AG04449 (cell line): ENCODE measurements around the gene DYRK1A.

Experiments
- CTCF ChIA-PET: fragments of 350-600 bp; formaldehyde crosslinking; extraction: SDS; loops from one replicate; lab custom pipeline; 2021; ENCODE audit warnings: antibody characterized with exemption; lab: Yijun Ruan, JAX
- POLR2A ChIA-PET: fragments of 400-600, 350-600 bp; formaldehyde crosslinking; extraction: SDS; loops from one replicate; lab custom pipeline; 2020; ENCODE audit warnings: antibody characterized with exemption, inconsistent platforms; lab: Yijun Ruan, JAX
- DNase-seq: peaks from one replicate; pipeline ENCODE4 v3.0.0-alpha.2; 2010; ENCODE audit warnings: low read depth, low spot score
- H3K4me3 ChIP-seq: 2 replicates; pipeline ENCODE4 v1.5.1; 2011; ENCODE audit warnings: low read depth, mild to moderate bottlenecking, control low read depth, low read length
- CTCF ChIP-seq: IDR thresholded peaks from one replicate; pipeline ENCODE4 v1.5.1; 2011; ENCODE audit warnings: mild to moderate bottlenecking, moderate library complexity, low read length, control low read depth, inconsistent platforms; ENCODE audit not compliant: insufficient read depth; ENCODE audit errors: missing control alignments

The DYRK1A gene

DNA sequence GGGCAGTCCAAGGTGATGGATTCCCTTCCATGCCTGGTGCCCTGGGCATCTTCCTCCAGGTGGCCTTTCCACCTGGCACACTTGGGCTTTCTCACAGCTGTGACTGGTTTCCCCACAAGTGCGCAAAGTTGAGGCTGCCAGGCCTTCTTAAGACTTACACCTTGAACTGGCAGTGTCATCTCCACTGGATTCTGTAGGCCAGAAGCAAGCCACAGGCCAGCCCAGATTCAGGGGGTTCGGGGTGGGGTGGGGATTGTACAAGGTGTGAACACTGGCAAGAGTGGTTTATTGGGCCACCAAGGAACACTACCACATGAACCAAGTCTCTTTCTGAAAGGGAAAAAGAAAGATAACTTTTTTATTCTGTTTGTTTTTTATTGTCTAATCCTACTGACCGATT is 27.2 kb downstream of the DYRK1A start:
- DNase-seq, result no peak
- ChIA-PET POLR2A (no interaction called here), CTCF (no interaction called here)
- H3K4me3 ChIP-seq, result no peak overlapping the region
- TF ChIP-seq CTCF, result no peak

GRCh38 chr21:37395961-37396360 is 29.4 kb downstream of the DYRK1A start:
- ChIA-PET CTCF (no interaction called here), POLR2A (no interaction called here)
- no peak for TF ChIP-seq CTCF
- no peak for DNase-seq
- no peak overlapping the region for H3K4me3 ChIP-seq

GRCh38 chr21:37396855-37397254 is 30.3 kb downstream of the DYRK1A start:
- DNase-seq, result no peak
- ChIA-PET POLR2A (no interaction called here), CTCF (no interaction called here)
- no peak overlapping the region for H3K4me3 ChIP-seq
- TF ChIP-seq CTCF, result no peak

DNA sequence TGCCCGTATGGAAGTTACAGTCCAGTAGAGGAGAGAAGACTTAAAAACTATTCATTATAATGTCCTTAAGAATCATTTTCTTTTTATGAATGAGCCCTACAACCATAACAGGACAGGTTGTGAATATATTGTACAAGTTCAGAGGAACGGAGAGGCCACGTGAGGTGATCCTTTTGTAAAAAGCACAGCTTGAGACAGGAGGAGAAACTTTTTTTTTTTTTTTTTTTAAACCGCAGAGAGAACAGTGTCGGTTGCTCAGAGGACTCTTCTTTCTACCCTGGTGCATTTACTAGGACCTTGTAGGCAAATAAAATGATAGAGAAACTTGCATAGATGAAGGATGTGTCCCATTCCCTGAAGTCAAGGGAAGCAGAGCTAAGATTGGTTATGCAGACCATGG is 32.1 kb downstream of the DYRK1A start:
- DNase-seq, result no peak
- no peak overlapping the region for H3K4me3 ChIP-seq
- ChIA-PET POLR2A (no interaction called here), CTCF (no interaction called here)
- no peak for TF ChIP-seq CTCF

GRCh38 chr21:37402251-37402867 is 35.8 kb downstream of the DYRK1A start:
- POLR2A ChIA-PET, result no interaction called here
- H3K4me3 ChIP-seq, result no peak overlapping the region
- no peak for DNase-seq
- TF ChIP-seq CTCF, result no peak
- CTCF ChIA-PET, result interaction anchor here (1.1 kb wide), 1 partner anchor 11 kb away, joined by 3 read pairs; no protein-coding TSS in a partner anchor

DNA sequence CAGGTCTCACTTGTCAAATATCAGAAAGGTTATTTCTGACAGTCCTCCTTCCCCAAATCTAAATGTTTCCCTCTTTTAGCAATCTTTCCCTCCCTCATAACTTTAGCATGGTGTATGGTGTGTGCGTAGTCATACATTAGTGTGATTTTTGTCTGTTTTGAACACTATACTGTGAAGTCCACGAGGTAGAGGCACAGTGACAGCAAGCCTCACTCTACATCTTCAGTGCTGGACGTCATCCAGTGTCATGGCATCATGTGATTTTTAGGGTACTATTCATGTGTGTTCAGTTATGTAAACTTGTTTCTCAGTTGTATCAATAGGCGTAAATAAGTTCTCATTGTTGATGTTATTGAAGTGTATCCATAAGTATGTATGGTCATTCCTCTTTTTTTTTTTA is 39.1 kb downstream of the DYRK1A start:
- POLR2A ChIA-PET, result interaction anchor here (0.6 kb wide), 1 partner anchor 88 kb away, joined by 3 read pairs; no protein-coding TSS in a partner anchor
- TF ChIP-seq CTCF, result no peak
- DNase-seq, result no peak
- H3K4me3 ChIP-seq, result no peak overlapping the region
- CTCF ChIA-PET, result no interaction called here
